ENCODE results near the gene POU2AF1.

DNA sequence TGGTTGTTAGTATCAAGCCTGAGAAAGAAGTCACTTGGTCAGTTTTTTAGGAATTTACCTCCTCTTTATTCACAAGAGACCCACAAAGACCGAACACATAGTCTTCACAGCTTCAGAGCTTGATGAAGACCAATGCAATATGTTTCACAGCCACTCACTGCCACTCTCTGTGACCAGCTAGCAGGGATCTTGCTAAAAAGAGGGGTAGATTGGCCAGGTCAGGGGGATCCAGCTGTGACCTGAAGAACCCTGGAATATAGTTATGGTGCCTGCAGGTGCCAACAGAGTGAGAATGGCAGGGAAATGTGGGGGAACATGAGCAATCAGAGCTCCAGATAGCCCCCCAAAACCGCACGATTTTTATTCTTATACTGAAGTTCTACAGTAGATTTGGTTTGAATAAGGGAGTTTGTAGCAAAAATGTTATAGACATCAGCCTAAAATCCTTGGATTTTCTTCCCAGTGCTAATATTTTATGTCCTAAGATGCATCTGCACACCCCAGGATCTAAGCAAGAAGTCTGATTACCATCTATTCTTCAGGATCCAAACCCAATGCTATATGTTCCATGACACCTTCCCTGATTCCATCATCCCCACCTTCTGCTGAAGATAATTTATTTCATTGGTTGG is 8.7 kb downstream of the POU2AF1 start:
- TF ChIP-seq, protein P1, sequence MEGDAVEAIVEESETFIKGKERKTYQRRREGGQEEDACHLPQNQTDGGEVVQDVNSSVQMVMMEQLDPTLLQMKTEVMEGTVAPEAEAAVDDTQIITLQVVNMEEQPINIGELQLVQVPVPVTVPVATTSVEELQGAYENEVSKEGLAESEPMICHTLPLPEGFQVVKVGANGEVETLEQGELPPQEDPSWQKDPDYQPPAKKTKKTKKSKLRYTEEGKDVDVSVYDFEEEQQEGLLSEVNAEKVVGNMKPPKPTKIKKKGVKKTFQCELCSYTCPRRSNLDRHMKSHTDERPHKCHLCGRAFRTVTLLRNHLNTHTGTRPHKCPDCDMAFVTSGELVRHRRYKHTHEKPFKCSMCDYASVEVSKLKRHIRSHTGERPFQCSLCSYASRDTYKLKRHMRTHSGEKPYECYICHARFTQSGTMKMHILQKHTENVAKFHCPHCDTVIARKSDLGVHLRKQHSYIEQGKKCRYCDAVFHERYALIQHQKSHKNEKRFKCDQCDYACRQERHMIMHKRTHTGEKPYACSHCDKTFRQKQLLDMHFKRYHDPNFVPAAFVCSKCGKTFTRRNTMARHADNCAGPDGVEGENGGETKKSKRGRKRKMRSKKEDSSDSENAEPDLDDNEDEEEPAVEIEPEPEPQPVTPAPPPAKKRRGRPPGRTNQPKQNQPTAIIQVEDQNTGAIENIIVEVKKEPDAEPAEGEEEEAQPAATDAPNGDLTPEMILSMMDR (IDR thresholded peaks at IDR 0.05; ENCODE audit: low read length), result no peak
- TF ChIP-seq EZH2 (optimal IDR thresholded peaks at IDR 0.05; ENCODE audit: low read depth, low read length), result no peak
- TF ChIP-seq EZH2phosphoT487 (IDR thresholded peaks at IDR 0.05; ENCODE audit: low read length), result no peak

Measured in MM.1S (cell line).